Tibial artery (tissue), 4 donors: ENCODE measurements around the gene OSBPL2.

Experiments used
- DNase-seq, 2 donors: peaks; one replicate each; pipeline ENCODE4 v3.0.0-alpha.2; 2019
- H3K27ac ChIP-seq, 2 donors: fragments of 200-600 bp; sonication (generic) in 1 of 2; 1 replicate in 1 of 2; 2 replicates in 1 of 2; pipeline ENCODE4 v1.5.1; 2018 to 2019; ENCODE audit warnings: mild to moderate bottlenecking in 1 of 2
- H3K27me3 ChIP-seq, 2 donors: fragments of 200-600 bp; sonication (generic) in 1 of 2; one replicate each; pipeline versions ENCODE4 v1.5.1 to v1.6.0; 2016 to 2019
- H3K36me3 ChIP-seq, 3 donors: fragments of 200-600 bp; sonication (generic) in 2 of 3; one replicate each; pipeline ENCODE4 v1.5.1; 2016 to 2019; ENCODE audit warnings: mild to moderate bottlenecking in 2 of 3
- H3K4me1 ChIP-seq, 4 donors: fragments of 200-600 bp; sonication (generic) in 2 of 4; 1 replicate in 3 of 4; 2 replicates in 1 of 4; pipeline ENCODE4 v1.5.1; 2016 to 2019
- H3K4me3 ChIP-seq, 2 donors: fragments of 200-600 bp; sonication (generic) in 1 of 2; 1 replicate in 1 of 2; 2 replicates in 1 of 2; pipeline ENCODE4 v1.5.1; 2018 to 2019; ENCODE audit warnings: mild to moderate bottlenecking in 2 of 2
- H3K9me3 ChIP-seq, 3 donors: fragments of 200-600 bp; sonication (generic) in 1 of 3; one replicate each; pipeline ENCODE4 v1.5.1; 2016 to 2019
- CTCF ChIP-seq, 2 experiments: fragments of 200-600 bp in 1 of 2; fragments of 450-650 bp in 1 of 2; IDR thresholded peaks; one replicate each; pipeline ENCODE4 v1.5.1; 2017 to 2019; ENCODE audit warnings: antibody characterized with exemption in 2 of 2, mild to moderate bottlenecking in 1 of 2, moderate library complexity in 1 of 2
- intact Hi-C: fragments of 100-400 bp; cut with DNase I; formaldehyde crosslinking; loops from one replicate; pipeline ENCODE4 v1.15.0; 2023; ENCODE audit warnings: low total_unique reads

OSBPL2 gene

GRCh38 chr20:62248890-62249560 lies 10.7 kb downstream of the OSBPL2 start:
- H3K27ac ChIP-seq: no peak overlapping the region
- peaks cover 0 to 13% (median 3%) of the 10 kb centered on the region in 3 donors for H3K36me3 ChIP-seq
- H3K27me3 ChIP-seq: no peaks in the 10 kb centered on the region
- intact Hi-C loops: no loop called here
- peaks cover 0 to 18% (median 5%) of the 10 kb centered on the region in 4 donors for H3K4me1 ChIP-seq
- no peak for TF ChIP-seq CTCF (IDR thresholded peaks at IDR 0.05)
- H3K4me3 ChIP-seq: no peak overlapping the region
- H3K9me3 ChIP-seq: no peaks in the 10 kb centered on the region
- no peak for DNase-seq

- intact Hi-C loops: no loop called here
- Histone ChIP-seq H3K27ac (no peak overlapping the region), H3K9me3 (no peaks in the 10 kb centered on the region), H3K4me1 (peaks cover 0 to 6% (median 0%) of the 10 kb centered on the region in 4 donors), H3K36me3 (peaks cover 11 to 21% (median 13%) of the 10 kb centered on the region in 3 donors), H3K27me3 (no peaks in the 10 kb centered on the region), H3K4me3 (no peak overlapping the region)
- DNase-seq: no peak
- no peak for TF ChIP-seq CTCF (IDR thresholded peaks at IDR 0.05)
These were observed 14.1 kb downstream of the OSBPL2 start for GRCh38 chr20:62252342-62252966.

GRCh38 chr20:62253398-62253797 lies 15.1 kb downstream of the OSBPL2 start:
- Histone ChIP-seq H3K27me3 (no peaks in the 10 kb centered on the region), H3K9me3 (no peaks in the 10 kb centered on the region), H3K4me1 (peaks cover 0 to 6% (median 2%) of the 10 kb centered on the region in 4 donors), H3K27ac (no peak overlapping the region), H3K36me3 (peaks cover 11 to 22% (median 13%) of the 10 kb centered on the region in 3 donors), H3K4me3 (no peak overlapping the region)
- no peak for DNase-seq
- TF ChIP-seq CTCF (IDR thresholded peaks at IDR 0.05): no peak
- intact Hi-C loops: no loop called here

- intact Hi-C loops: no loop called here
- DNase-seq: no peak
- peaks cover 11 to 27% (median 18%) of the 10 kb centered on the region in 3 donors for H3K36me3 ChIP-seq
- peaks cover 0 to 12% (median 3%) of the 10 kb centered on the region in 4 donors for H3K4me1 ChIP-seq
- no peaks in the 10 kb centered on the region for H3K9me3 ChIP-seq
- TF ChIP-seq CTCF (IDR thresholded peaks at IDR 0.05): no peak
- H3K27ac ChIP-seq: no peak overlapping the region
- no peaks in the 10 kb centered on the region for H3K27me3 ChIP-seq
- no peak overlapping the region for H3K4me3 ChIP-seq
These were observed 15.9 kb downstream of the OSBPL2 start for GRCh38 chr20:62254021-62254724.

- Histone ChIP-seq H3K27ac (no peak overlapping the region), H3K36me3 (peaks cover 23 to 45% (median 25%) of the 10 kb centered on the region in 3 donors), H3K4me3 (no peak overlapping the region), H3K9me3 (no peaks in the 10 kb centered on the region), H3K4me1 (peaks cover 0 to 13% (median 1%) of the 10 kb centered on the region in 4 donors), H3K27me3 (no peaks in the 10 kb centered on the region)
- no peak for TF ChIP-seq CTCF (IDR thresholded peaks at IDR 0.05)
- intact Hi-C loops: no loop called here
- no peak for DNase-seq
These were observed 17.7 kb downstream of the OSBPL2 start for GRCh38 chr20:62255976-62256375.
